Progenitor cell of endocrine pancreas (in vitro differentiated cells): ENCODE data around the gene MAFF. TPM values are rescaled to one million over a fixed set of nuclear protein-coding genes. Genes with fewer than 3 reads are reported as not detected.

Source experiments
- DNase-seq: peaks from one replicate; pipeline ENCODE4 v3.0.0; 2021; ENCODE audit warnings: low spot score; ENCODE audit not compliant: unreplicated experiment
- H3K27ac Mint-ChIP-seq: 2 replicates; pipeline ENCODE4 v1.8.0; 2021; ENCODE audit warnings: mild to moderate bottlenecking, moderate library complexity, mixed read lengths
- H3K27me3 Mint-ChIP-seq: 2 replicates; pipeline ENCODE4 v1.8.0; 2021; ENCODE audit warnings: mixed read lengths
- H3K36me3 Mint-ChIP-seq: 2 replicates; pipeline ENCODE4 v1.8.0; 2022; ENCODE audit warnings: mixed read lengths; ENCODE audit not compliant: insufficient read depth
- H3K4me1 Mint-ChIP-seq: 2 replicates; pipeline ENCODE4 v1.8.0; 2021; ENCODE audit warnings: low read depth, mixed read lengths
- H3K4me3 Mint-ChIP-seq: 2 replicates; pipeline ENCODE4 v1.8.0; 2021; ENCODE audit warnings: low read depth, mild to moderate bottlenecking, moderate library complexity, mixed read lengths
- H3K9me3 Mint-ChIP-seq: 2 replicates; pipeline ENCODE4 v1.8.0; 2021; ENCODE audit warnings: low read depth, mixed read lengths
- CTCF ChIP-seq: fragments of 200-600 bp; sonication (generic); IDR thresholded peaks from one replicate; pipeline ENCODE4 v1.5.0; 2021; ENCODE audit warnings: antibody characterized with exemption, mild to moderate bottlenecking; ENCODE audit not compliant: unreplicated experiment
- total RNA-seq: library from RNA; stranded (reverse); gene quantifications from 2 replicates; pipeline ENCODE4 v1.2.1, GENCODE V29; 2021

MAFF gene
- total RNA-seq, 1 donor from 2014 or later, result 8.4 TPM

DNA sequence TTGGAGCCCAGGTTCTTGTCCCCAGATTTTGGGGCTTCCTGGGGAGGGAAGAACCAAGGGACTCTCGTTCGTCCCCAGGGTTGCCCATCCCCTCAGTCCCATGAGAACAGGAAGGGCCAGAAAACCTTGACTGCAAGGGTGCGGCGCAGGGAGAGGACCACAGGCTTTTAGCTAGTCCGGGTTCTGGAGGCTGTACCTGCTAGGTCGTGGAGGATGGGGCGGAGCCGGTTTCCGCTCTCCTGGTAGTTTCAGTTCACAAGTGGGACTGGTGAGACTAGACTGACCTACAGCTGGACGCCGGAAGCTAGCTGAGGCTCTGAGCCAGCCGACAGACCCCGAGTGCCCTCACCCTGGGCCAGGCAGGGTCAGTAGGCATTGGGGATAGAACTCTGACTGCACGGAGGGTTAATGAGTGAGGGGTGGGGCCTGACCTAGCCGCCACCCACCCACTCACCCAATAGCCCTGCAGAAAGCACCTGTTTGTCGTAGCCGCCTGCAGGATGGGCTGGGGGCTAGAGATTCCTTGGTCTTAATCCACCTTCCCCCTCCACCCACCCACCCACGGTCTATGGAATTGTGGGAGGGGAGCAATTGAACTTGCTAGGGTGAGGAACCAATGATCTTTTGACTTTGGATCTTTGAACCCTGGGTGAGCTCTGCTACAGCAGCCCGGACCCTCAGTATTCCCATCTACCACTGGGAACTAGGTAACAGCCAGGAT lies 1.5 kb downstream of the MAFF start:
- DNase-seq, result no peak
- Mint-ChIP-seq H3K4me1 (peaks cover 4% of the 10 kb centered on the region), H3K4me3 (peak overlapping the region; percentile 79), H3K36me3 (no peaks in the 10 kb centered on the region), H3K27ac (peak overlapping the region; percentile 95), H3K9me3 (no peaks in the 10 kb centered on the region), H3K27me3 (peaks cover 3% of the 10 kb centered on the region)
- TF ChIP-seq CTCF, result no peak

- H3K27me3 Mint-ChIP-seq, result peaks cover 3% of the 10 kb centered on the region
- DNase-seq, result no peak
- peaks cover 4% of the 10 kb centered on the region for H3K4me1 Mint-ChIP-seq
- peak overlapping the region; percentile 79 for H3K4me3 Mint-ChIP-seq
- peak overlapping the region; percentile 79 for H3K27ac Mint-ChIP-seq
- H3K9me3 Mint-ChIP-seq, result no peaks in the 10 kb centered on the region
- no peaks in the 10 kb centered on the region for H3K36me3 Mint-ChIP-seq
- no peak for TF ChIP-seq CTCF
Measured at GRCh38 chr22:38203855-38204514, 2.2 kb downstream of the MAFF start.

- Mint-ChIP-seq H3K4me3 (no peak overlapping the region), H3K4me1 (peaks cover 4% of the 10 kb centered on the region), H3K36me3 (no peaks in the 10 kb centered on the region), H3K27me3 (peaks cover 3% of the 10 kb centered on the region), H3K9me3 (no peaks in the 10 kb centered on the region), H3K27ac (no peak overlapping the region)
- no peak for TF ChIP-seq CTCF
- no peak for DNase-seq
Measured at GRCh38 chr22:38204784-38205183, 3.0 kb downstream of the MAFF start.

- Mint-ChIP-seq H3K27ac (peak overlapping the region; percentile 64), H3K27me3 (peaks cover 3% of the 10 kb centered on the region), H3K4me1 (peaks cover 4% of the 10 kb centered on the region), H3K4me3 (no peak overlapping the region), H3K36me3 (no peaks in the 10 kb centered on the region), H3K9me3 (no peaks in the 10 kb centered on the region)
- TF ChIP-seq CTCF, result no peak
- DNase-seq, result no peak
Measured at GRCh38 chr22:38205261-38206128, 3.7 kb downstream of the MAFF start.

- Mint-ChIP-seq H3K4me1 (peaks cover 2% of the 10 kb centered on the region), H3K27me3 (peaks cover 8% of the 10 kb centered on the region), H3K27ac (no peak overlapping the region), H3K4me3 (no peak overlapping the region), H3K9me3 (no peaks in the 10 kb centered on the region), H3K36me3 (no peaks in the 10 kb centered on the region)
- TF ChIP-seq CTCF, result no peak
- DNase-seq, result no peak
Measured at GRCh38 chr22:38207898-38208432, 6.2 kb downstream of the MAFF start.
